NCI-H2196 (cell line): ENCODE measurements around the gene PRR33.

Experiments used
- DNase-seq: peaks from one replicate; lab custom pipeline; 2025; ENCODE audit not compliant: unreplicated experiment; lab: John Stamatoyannopoulos, UW

Gene PRR33

GRCh38 chr11:1852877-1853276, 38.8 kb downstream of the PRR33 start, which contains the start of gene LSP1:
LSP1 (plus strand) TSS chr11:1853084; CDS start chr11:1853145, 61 bp downstream.
- no peak for DNase-seq

- no peak for DNase-seq
Observed at GRCh38 chr11:1852271-1852876, 39.3 kb downstream of the PRR33 start.

GRCh38 chr11:1851468-1852180, 40.1 kb downstream of the PRR33 start:
- DNase-seq: no peak

- no peak for DNase-seq
Observed at GRCh38 chr11:1848640-1849430, 42.9 kb downstream of the PRR33 start.

- no peak for DNase-seq
Observed at GRCh38 chr11:1847926-1848639, 43.6 kb downstream of the PRR33 start.

GRCh38 chr11:1847006-1847735, 44.5 kb downstream of the PRR33 start:
- DNase-seq: no peak

GRCh38 chr11:1846453-1846932, 45.2 kb downstream of the PRR33 start:
- no peak for DNase-seq

GRCh38 chr11:1845561-1846452, 45.9 kb downstream of the PRR33 start:
- no peak for DNase-seq

GRCh38 chr11:1845095-1845429, 46.6 kb downstream of the PRR33 start:
- DNase-seq: no peak

- DNase-seq: no peak
Observed at GRCh38 chr11:1844221-1845094, 47.2 kb downstream of the PRR33 start.

GRCh38 chr11:1843796-1844195, 47.9 kb downstream of the PRR33 start:
- no peak for DNase-seq

GRCh38 chr11:1843098-1843473, 48.6 kb downstream of the PRR33 start:
- no peak for DNase-seq

- DNase-seq: no peak
Observed at GRCh38 chr11:1842149-1843097, 49.3 kb downstream of the PRR33 start.

- no peak for DNase-seq
Observed at GRCh38 chr11:1841511-1842148, 50.1 kb downstream of the PRR33 start.

- DNase-seq: no peak
Observed at GRCh38 chr11:1840780-1841480, 50.8 kb downstream of the PRR33 start.
